Left ventricle myocardium superior (tissue), 1 donor: ENCODE data around the gene GLIPR2. TPM values are rescaled to one million over a fixed set of nuclear protein-coding genes. Genes with fewer than 3 reads are reported as not detected.
"Not testable (repeated sequence)": the region's sequence is repeated elsewhere in the genome, so short reads cannot be mapped to it uniquely, and the experiment has no call there.

Experiments used
- ATAC-seq: fragments of 200-7000 bp; cut with Tn5 transposase; one replicate; pipeline ENCODE4 v1.9.1; 2020; ENCODE audit warnings: mild to moderate bottlenecking, moderate library complexity
- DNase-seq: peaks from one replicate; pipeline ENCODE4 v3.0.0-alpha.2; 2020
- intact Hi-C: fragments of 100-400 bp; cut with micrococcal nuclease; formaldehyde crosslinking; loops from one replicate; pipeline ENCODE4 v1.11.0; 2022
- total RNA-seq: library from RNA; stranded (reverse); fragmentation: NEBNext Ultra II Directional; extraction: Animal tissue kit (Norgen Biotek cat#: 25700); gene quantifications from one replicate; pipeline ENCODE4 v1.2.1, GENCODE V29; 2021
- donor health status: DM: no; HTN: yes; CAD: no; lungs with severe emphysema.

The GLIPR2 gene
- total RNA-seq, 1 donor from 2014 or later = 5.9 TPM

GRCh38 chr9:36180243-36180642, 43.7 kb downstream of the GLIPR2 start:
- ATAC-seq, intact Hi-C loops, DNase-seq: not testable (repeated sequence)

DNA sequence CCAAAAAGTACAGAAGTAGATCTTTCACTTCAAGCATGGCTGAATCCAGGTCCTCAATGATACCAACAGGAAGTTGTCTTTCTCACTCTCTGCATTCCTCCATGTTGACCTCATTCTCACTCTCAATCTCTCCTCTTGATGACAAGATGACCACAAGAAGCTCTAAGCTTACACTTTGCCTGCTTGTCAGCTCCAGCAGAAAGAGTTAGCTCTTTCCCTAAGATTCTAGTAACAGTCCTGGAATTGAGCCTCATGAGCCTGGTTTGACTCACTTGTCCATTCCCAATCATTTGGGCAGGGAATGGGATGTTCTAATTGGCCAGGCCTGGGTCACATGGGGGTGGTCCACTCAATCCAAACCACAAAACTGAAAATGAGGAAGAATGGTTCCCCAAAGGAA, 50.9 kb downstream of the GLIPR2 start:
- ATAC-seq (no peak), DNase-seq (no peak)
- intact Hi-C loops = no loop called here

GRCh38 chr9:36188212-36188611, 51.7 kb downstream of the GLIPR2 start:
- DNase-seq = no peak
- intact Hi-C loops = no loop called here
- ATAC-seq = no peak

- no peak for ATAC-seq
- intact Hi-C loops = no loop called here
- DNase-seq = no peak
Measured at GRCh38 chr9:36189976-36190375, 53.4 kb downstream of the GLIPR2 start.

- ATAC-seq (peak; percentile 99), DNase-seq (peak; percentile 96)
- intact Hi-C loops = no loop called here
Measured at GRCh38 chr9:36190388-36191289, 54.1 kb downstream of the GLIPR2 start, which contains the start of gene CLTA. Gene CLTA, plus strand, starts transcription at chr9:36190921. Its CDS starts 136 bp downstream, at chr9:36191057.

GRCh38 chr9:36191290-36191645, 54.7 kb downstream of the GLIPR2 start:
- intact Hi-C loops = no loop called here
- peak; percentile 46 for DNase-seq

DNA sequence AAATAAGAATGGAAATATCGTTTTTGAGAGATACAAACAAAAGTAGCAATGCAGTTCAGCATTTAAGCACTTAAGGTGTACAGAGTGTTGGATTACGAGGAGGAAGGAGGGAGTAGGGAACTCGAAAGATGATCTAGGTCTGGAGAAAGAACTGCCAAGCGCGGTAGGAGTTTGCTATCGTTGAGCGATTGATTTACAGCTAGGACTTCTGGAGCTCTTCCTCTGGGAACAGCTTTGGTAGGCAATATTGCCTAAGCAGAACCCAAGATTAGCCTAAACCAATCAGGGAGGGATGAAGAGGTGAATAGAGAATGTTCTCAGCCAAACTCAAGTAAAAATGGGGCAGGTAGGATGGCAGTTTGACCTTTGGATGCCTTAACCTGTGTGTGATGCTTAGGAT, 55.2 kb downstream of the GLIPR2 start:
- intact Hi-C loops = no loop called here
- DNase-seq (no peak), ATAC-seq (no peak)

More at GRCh38 chr9:36191290-36191645, 54.7 kb downstream of the GLIPR2 start:
- peak; percentile 10 for ATAC-seq

- DNase-seq = no peak
- intact Hi-C loops = no loop called here
- ATAC-seq = no peak
Measured at GRCh38 chr9:36192196-36192595, 55.7 kb downstream of the GLIPR2 start.

DNA sequence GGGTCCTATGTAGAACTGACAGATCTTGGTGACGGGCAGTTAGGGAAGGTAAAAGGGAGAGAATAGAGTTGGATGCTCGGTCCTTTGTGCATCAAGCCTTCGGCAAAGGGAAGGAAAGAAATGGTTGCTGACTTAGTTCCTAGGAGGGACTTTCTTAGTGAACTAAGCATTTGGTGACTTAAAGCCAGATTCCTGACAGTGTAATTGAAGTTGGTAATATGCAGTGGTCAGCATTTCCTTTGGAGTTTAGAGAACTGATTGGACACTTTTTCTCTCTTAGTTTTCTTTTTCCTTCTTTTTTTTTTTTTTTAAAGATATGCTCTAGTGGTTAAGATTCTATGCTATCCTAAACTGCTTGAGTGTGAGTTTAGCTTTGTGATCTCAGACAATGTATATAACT, 56.5 kb downstream of the GLIPR2 start:
- no peak for DNase-seq
- ATAC-seq = no peak
- intact Hi-C loops = no loop called here

- intact Hi-C loops = no loop called here
- no peak for ATAC-seq
- DNase-seq = no peak
Measured at GRCh38 chr9:36194326-36195000, 57.9 kb downstream of the GLIPR2 start.

DNA sequence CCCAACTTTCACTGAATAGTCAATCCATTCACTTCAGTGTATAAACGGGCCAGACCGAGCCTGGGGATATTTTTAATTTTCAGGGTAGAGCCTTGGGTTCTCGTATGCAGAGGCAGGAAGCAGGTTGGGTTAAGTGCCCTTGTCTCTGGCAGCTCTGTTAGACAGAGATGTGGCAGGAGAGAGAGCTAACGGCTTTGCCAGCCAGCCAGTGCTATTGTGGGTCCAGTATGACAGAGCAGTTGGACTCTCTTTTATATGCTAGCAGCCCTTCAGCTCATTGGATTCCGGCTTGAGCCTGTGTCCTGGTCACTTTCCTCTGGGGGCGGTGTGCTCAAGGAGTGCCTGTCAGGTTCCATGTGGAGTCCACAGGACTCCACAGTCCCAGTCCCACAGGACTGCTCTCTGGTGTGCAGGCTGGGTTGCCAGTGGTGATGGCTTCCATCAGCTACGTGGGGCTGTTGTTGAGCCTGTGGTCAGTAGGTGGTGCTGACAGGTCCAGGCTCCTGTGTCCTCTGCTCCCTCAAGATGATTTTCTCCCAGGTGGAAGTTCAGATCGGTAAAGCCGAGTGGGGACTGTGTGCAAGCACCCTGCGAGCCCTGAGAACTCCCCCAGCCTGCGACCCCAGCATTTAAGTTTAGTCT, 68.5 kb downstream of the GLIPR2 start:
- no peak for DNase-seq
- ATAC-seq = peak; percentile 83
- intact Hi-C loops = no loop called here

DNA sequence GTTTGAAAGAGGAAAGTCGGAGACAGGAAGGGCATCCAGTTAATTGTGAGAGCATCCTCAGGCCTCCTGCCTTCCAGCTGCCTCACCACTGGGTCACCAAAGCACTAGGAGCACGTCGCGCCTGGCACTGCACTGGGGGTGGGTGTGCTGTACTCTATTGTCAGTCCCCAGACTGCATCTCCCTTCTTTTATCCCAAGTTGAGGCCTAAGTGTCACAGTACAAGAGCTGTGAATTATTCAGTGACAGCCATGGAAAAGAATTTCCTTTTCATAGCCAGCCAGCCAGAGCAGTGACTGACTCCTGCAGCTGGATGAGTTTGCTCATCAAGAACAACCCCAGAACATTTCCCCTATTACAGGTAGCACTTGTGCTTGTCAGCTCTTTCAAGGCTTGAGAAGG, 70.5 kb downstream of the GLIPR2 start:
- intact Hi-C loops = no loop called here
- no peak for DNase-seq
- ATAC-seq = peak; percentile 19

DNA sequence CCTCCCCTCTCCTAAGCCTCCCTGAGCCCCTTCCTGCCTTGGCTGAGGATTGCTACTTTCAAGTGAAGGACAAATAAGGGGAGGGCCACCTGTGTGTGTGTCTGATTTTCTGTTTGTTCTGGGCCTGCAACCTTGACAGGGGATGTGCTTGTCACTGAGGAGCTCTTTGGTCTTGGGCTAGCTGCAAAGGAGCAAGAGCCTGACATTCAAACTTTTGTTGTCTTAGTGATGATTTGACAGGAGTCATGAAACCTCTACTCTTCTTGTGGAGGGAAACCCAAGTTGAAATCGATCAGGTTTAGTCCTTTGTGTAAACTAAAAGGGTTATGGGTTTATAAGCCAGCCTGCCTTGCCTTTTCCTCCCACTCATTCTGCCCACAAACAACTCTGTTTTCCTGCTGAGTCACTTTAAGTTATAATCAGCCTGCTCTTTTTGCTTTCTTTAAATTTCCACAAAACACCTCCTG, 71.0 kb downstream of the GLIPR2 start:
- ATAC-seq (no peak), DNase-seq (no peak)
- intact Hi-C loops = no loop called here

DNA sequence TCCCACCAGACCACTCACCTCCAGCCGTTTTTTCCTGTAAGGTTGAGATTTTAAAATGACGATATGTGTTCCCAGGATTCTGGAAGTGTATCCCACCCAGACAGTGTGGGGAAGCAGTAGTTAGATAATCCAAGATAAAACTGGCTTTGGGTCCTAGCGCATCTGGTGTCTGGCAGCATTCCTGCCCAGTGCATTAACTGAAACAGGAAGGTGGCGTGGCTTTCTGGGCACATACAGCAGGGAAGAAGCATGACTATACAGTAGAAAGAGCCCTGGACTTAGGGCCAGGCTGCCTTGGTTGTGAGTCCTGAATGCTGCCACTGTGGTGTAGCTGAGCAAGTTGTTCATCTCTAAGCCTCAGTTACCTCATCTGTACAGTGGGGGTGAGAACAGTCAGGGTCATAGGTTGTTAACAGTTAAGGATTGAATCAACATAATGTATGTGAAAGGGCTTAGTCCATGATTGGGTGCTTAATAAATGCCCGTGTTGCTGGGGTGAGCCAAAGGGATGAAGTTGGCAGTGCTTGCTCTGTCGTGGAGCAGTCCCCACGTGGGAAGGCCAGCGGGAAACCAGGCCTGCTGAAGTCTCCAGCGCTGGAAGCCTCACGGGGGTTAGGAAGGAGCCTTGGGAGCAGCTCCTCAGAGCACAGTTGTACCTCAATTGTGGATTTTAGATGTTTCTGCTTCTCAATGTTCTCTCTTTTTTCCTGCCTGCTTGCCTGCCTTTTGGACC, 72.2 kb downstream of the GLIPR2 start:
- intact Hi-C loops = no loop called here
- ATAC-seq (no peak), DNase-seq (no peak)

- intact Hi-C loops = no loop called here
- ATAC-seq = peak; percentile 8
- DNase-seq = no peak
Measured at GRCh38 chr9:36210722-36211121, 74.2 kb downstream of the GLIPR2 start.

DNA sequence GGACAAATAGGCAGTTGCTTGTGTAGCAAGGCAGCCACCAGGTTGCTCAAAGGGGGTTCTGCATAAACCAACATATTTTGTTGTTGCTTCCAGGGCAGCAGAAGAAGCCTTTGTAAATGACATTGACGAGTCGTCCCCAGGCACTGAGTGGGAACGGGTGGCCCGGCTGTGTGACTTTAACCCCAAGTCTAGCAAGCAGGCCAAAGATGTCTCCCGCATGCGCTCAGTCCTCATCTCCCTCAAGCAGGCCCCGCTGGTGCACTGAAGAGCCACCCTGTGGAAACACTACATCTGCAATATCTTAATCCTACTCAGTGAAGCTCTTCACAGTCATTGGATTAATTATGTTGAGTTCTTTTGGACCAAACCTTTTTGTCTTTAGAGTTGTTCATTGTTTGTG, 75.0 kb downstream of the GLIPR2 start:
- DNase-seq = no peak
- intact Hi-C loops = no loop called here
- peak; percentile 14 for ATAC-seq

- ATAC-seq (no peak), DNase-seq (no peak)
- intact Hi-C loops = no loop called here
Measured at GRCh38 chr9:36213387-36213786, 76.9 kb downstream of the GLIPR2 start.
